ENCODE results near the gene ARMC9. TPM values are rescaled to one million over a fixed set of nuclear protein-coding genes. Genes with fewer than 3 reads are reported as not detected.
A peak's percentile ranks its signal among the peaks of the same experiment; 100 is the strongest.
"Not testable (repeated sequence)": the region's sequence is repeated elsewhere in the genome, so short reads cannot be mapped to it uniquely, and the experiment has no call there.

The ARMC9 gene
- total RNA-seq, 1 donor from 2014 or later, result 27.5 TPM

GRCh38 chr2:231405601-231406367 lies 207.4 kb downstream of the ARMC9 start:
- not testable (repeated sequence) for H3K36me3 ChIP-seq (ENCODE audit: control insufficient read depth, insufficient read depth, low read length); H3K27me3 ChIP-seq (ENCODE audit: control insufficient read depth, insufficient read depth, low read length); DNase-seq (ENCODE audit: low read depth); H3K4me3 ChIP-seq (ENCODE audit: low read depth, low read length)
- TF ChIP-seq CTCF (IDR thresholded peaks at IDR 0.05; ENCODE audit: insufficient read depth, low read length, poor library complexity, severe bottlenecking), result peak; percentile 27

- H3K4me3 ChIP-seq (ENCODE audit: low read depth, low read length); H3K36me3 ChIP-seq (ENCODE audit: control insufficient read depth, insufficient read depth, low read length); DNase-seq (ENCODE audit: low read depth); H3K27me3 ChIP-seq (ENCODE audit: control insufficient read depth, insufficient read depth, low read length): not testable (repeated sequence)
These were observed 209.3 kb downstream of the ARMC9 start for GRCh38 chr2:231407686-231408085.

GRCh38 chr2:231408304-231408703 lies 209.9 kb downstream of the ARMC9 start:
- not testable (repeated sequence) for H3K4me3 ChIP-seq (ENCODE audit: low read depth, low read length); H3K27me3 ChIP-seq (ENCODE audit: control insufficient read depth, insufficient read depth, low read length); DNase-seq (ENCODE audit: low read depth); H3K36me3 ChIP-seq (ENCODE audit: control insufficient read depth, insufficient read depth, low read length)

- Histone ChIP-seq H3K4me3 (ENCODE audit: low read depth, low read length) (no peak overlapping the region), H3K27me3 (ENCODE audit: control insufficient read depth, insufficient read depth, low read length) (no peaks in the 10 kb centered on the region)
- TF ChIP-seq CTCF (IDR thresholded peaks at IDR 0.05; ENCODE audit: insufficient read depth, low read length, poor library complexity, severe bottlenecking), result no peak
These were observed 211.3 kb downstream of the ARMC9 start for GRCh38 chr2:231409776-231410175.

GRCh38 chr2:231410293-231411004 lies 212.0 kb downstream of the ARMC9 start:
- Histone ChIP-seq H3K4me3 (ENCODE audit: low read depth, low read length) (no peak overlapping the region), H3K27me3 (ENCODE audit: control insufficient read depth, insufficient read depth, low read length) (no peaks in the 10 kb centered on the region), H3K36me3 (ENCODE audit: control insufficient read depth, insufficient read depth, low read length) (no peaks in the 10 kb centered on the region)
- DNase-seq (ENCODE audit: low read depth), result no peak
- peak; percentile 39 for TF ChIP-seq CTCF (IDR thresholded peaks at IDR 0.05; ENCODE audit: insufficient read depth, low read length, poor library complexity, severe bottlenecking)

More at GRCh38 chr2:231409776-231410175, 211.3 kb downstream of the ARMC9 start:
- no peaks in the 10 kb centered on the region for H3K36me3 ChIP-seq (ENCODE audit: control insufficient read depth, insufficient read depth, low read length)
- DNase-seq (ENCODE audit: low read depth), result no peak

GRCh38 chr2:231411237-231411636 lies 212.8 kb downstream of the ARMC9 start:
- Histone ChIP-seq H3K4me3 (ENCODE audit: low read depth, low read length) (no peak overlapping the region), H3K36me3 (ENCODE audit: control insufficient read depth, insufficient read depth, low read length) (no peaks in the 10 kb centered on the region), H3K27me3 (ENCODE audit: control insufficient read depth, insufficient read depth, low read length) (no peaks in the 10 kb centered on the region)
- no peak for TF ChIP-seq CTCF (IDR thresholded peaks at IDR 0.05; ENCODE audit: insufficient read depth, low read length, poor library complexity, severe bottlenecking)
- DNase-seq (ENCODE audit: low read depth), result no peak
